ENCODE measurements around the gene MCF2L2. TPM values are rescaled to one million over a fixed set of nuclear protein-coding genes. Genes with fewer than 3 reads are reported as not detected.

Gene MCF2L2
- total and polyA plus RNA-seq, 9 of the 15 experiments (the other 6 are each of a cell fraction or from before 2014, with no cell fraction given) = 0.56 to 4.2 (median 3.0) TPM

DNA sequence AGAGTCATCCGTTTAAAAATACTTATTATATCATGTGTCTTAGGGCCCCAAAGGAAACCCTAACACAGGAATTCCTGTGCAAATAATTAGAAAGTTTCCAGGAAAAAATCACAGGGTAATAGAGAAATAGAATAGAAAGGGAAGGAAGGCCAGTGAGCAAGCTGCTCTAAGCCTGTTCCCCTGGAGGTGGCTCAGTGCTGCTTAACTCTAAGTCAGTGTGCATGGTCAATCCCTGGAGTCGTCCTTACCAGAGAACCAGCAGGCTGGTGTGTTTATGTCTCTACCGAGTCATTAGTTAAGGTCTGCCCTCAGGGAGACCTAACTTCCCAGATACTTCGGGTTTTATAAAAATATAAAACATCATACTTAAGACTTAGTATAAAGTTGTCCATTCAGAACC, 21.0 kb upstream of the MCF2L2 start:
- peaks cover 31% of the 10 kb centered on the region for H3K79me2 ChIP-seq (ENCODE audit: control insufficient read depth, insufficient read depth, low read length)
- peaks cover 22% of the 10 kb centered on the region; the same call in 2 of the 3 replicates for H3K36me3 ChIP-seq (ENCODE audit: control insufficient read depth, insufficient read depth, low read length)
- in situ Hi-C loops (cut with MboI) = no loop called here
- peak overlapping the region; percentile 23 for H2AFZ ChIP-seq (ENCODE audit: low read depth, low read length)
- peak overlapping the region; percentile 37; the same call in 2 of the 3 replicates for H3K27ac ChIP-seq (ENCODE audit: extremely low read depth, low read depth, low read length)
- ATAC-seq (peak; percentile 78), FAIRE-seq (peak; percentile 82), DNase-seq (ENCODE audit: extremely low read depth in 1 of 4, low spot score in 3 of 4) (peak; percentile 23 to 81 (median 40))
- TF ChIP-seq, protein P1, sequence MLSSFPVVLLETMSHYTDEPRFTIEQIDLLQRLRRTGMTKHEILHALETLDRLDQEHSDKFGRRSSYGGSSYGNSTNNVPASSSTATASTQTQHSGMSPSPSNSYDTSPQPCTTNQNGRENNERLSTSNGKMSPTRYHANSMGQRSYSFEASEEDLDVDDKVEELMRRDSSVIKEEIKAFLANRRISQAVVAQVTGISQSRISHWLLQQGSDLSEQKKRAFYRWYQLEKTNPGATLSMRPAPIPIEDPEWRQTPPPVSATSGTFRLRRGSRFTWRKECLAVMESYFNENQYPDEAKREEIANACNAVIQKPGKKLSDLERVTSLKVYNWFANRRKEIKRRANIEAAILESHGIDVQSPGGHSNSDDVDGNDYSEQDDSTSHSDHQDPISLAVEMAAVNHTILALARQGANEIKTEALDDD (IDR thresholded peaks at IDR 0.05) = peak; percentile 95
- TF ChIP-seq, protein P2, sequence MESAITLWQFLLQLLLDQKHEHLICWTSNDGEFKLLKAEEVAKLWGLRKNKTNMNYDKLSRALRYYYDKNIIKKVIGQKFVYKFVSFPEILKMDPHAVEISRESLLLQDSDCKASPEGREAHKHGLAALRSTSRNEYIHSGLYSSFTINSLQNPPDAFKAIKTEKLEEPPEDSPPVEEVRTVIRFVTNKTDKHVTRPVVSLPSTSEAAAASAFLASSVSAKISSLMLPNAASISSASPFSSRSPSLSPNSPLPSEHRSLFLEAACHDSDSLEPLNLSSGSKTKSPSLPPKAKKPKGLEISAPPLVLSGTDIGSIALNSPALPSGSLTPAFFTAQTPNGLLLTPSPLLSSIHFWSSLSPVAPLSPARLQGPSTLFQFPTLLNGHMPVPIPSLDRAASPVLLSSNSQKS (CRISPR knock-in tag; IDR thresholded peaks at IDR 0.05) = no peak
- TF ChIP-seq, protein P3, sequence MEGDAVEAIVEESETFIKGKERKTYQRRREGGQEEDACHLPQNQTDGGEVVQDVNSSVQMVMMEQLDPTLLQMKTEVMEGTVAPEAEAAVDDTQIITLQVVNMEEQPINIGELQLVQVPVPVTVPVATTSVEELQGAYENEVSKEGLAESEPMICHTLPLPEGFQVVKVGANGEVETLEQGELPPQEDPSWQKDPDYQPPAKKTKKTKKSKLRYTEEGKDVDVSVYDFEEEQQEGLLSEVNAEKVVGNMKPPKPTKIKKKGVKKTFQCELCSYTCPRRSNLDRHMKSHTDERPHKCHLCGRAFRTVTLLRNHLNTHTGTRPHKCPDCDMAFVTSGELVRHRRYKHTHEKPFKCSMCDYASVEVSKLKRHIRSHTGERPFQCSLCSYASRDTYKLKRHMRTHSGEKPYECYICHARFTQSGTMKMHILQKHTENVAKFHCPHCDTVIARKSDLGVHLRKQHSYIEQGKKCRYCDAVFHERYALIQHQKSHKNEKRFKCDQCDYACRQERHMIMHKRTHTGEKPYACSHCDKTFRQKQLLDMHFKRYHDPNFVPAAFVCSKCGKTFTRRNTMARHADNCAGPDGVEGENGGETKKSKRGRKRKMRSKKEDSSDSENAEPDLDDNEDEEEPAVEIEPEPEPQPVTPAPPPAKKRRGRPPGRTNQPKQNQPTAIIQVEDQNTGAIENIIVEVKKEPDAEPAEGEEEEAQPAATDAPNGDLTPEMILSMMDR (IDR thresholded peaks at IDR 0.05 in 2 of 3, conservative IDR thresholded peaks at IDR 0.05 in 1 of 3; ENCODE audit: insufficient read depth in 2 of 3, low read depth in 1 of 3, low read length in 3 of 3) = 0 out of 6 replicates have a peak, but pooled peaks of 1 of the 3 experiments have one; percentile 18
- peaks cover 0 to 7% of the 10 kb centered on the region in 2 experiments; a peak in 2 of 5 replicates for H3K4me1 ChIP-seq (replicated peaks in 1 of 2; ENCODE audit: control insufficient read depth in 2 of 2, insufficient read depth in 2 of 2, low read length in 2 of 2)
- H4K20me1 ChIP-seq (replicated peaks; ENCODE audit: control insufficient read depth, insufficient read depth, low read length) = no peaks in the 10 kb centered on the region
- H3K9ac ChIP-seq (ENCODE audit: insufficient read depth in 1 of 2, low read depth in 2 of 2, low read length in 2 of 2) = peak overlapping the region in 1 of 2 experiments; percentile 79; a peak in 3 of 4 replicates
- H3K4me3 ChIP-seq = peak overlapping the region; percentile 21; the same call in 1 of the 2 replicates
- H3K9me1 ChIP-seq (ENCODE audit: control insufficient read depth, insufficient read depth, low read length) = no peaks in the 10 kb centered on the region
- H3K9me3 ChIP-seq (replicated peaks; ENCODE audit: control insufficient read depth, insufficient read depth, low read depth, low read length) = peaks cover 4% of the 10 kb centered on the region; the same call in 1 of the 2 replicates
- peak overlapping the region; percentile 79 for H3K4me2 ChIP-seq (ENCODE audit: insufficient read depth, low read length)
- POLR2A ChIA-PET = interaction anchor here (0.5 to 3.6 kb wide), 6 partner anchors 10 to 188 kb away, joined by 3 to 19 read pairs (median 4); no protein-coding TSS in a partner anchor
- WGBS (ENCODE audit: insufficient coverage, low coverage, missing lambda C conversion rate) = 6% methylated on average over 4 of the region's 4 CpGs
- CTCF ChIA-PET (ENCODE audit: low intra/inter-chr PET ratio) = no interaction called here
- H3K27me3 ChIP-seq (ENCODE audit: control insufficient read depth in 2 of 2, insufficient read depth in 2 of 2, low read length in 2 of 2) = no peaks in the 10 kb centered on the region
- no TSS peak for BruUV-seq (replicated peaks)
- intact Hi-C loops (cut with micrococcal nuclease) = loop anchor here (5.0 kb wide), 2 partner anchors 37 to 57 kb away; no protein-coding TSS in a partner anchor
